G401 (cell line): ENCODE data around the gene MAP1LC3C. TPM values are rescaled to one million over a fixed set of nuclear protein-coding genes. Genes with fewer than 3 reads are reported as not detected.
"Not testable (repeated sequence)": the region's sequence is repeated elsewhere in the genome, so short reads cannot be mapped to it uniquely, and the experiment has no call there.

ENCODE experiments used
- DNase-seq: peaks from one replicate; pipeline ENCODE4 v3.0.0-alpha.2; 2015; ENCODE audit warnings: low spot score
- in situ Hi-C: cut with HindIII; loops from 2 replicates; pipeline ENCODE4 v1.10.0; 2016; ENCODE audit warnings: low sequenced_read_pairs, mixed read lengths
- total RNA-seq: library from RNA; depleted of rRNA; stranded (reverse); fragments of >200 nt; shearing (Covaris generic); gene quantifications from 2 replicates; pipeline ENCODE4 v1.2.3, GENCODE V29; 2014

MAP1LC3C gene
- total RNA-seq, 1 experiment from 2014 or later = 0.17 TPM

DNA sequence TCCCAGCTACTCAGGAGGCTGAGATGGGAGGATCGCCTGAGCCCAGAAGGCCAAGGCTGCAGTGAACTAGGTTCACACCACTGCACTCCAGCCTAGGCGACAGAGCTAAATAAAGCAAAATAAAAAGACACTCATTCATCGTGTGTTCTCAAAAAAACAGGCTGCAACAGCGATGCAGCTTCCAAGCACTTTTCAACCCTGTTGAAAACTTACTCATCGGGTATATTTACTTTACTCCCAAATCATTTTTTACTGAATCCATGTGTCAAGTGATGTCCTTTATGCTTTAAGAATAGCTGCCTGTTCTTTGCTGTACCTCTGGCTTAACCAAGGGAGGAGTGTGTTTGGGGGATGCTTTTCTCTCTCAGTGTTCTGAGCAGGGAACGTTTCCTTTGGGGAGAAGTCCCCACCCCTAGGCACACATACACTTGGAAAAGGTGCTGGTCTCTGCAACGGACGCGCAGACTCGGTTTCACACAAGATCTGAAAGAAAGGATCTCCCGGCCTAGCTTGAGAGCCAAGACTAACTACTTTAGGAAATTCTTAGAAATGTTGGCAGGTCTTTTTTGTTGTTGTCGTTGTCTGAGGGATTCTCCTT lies 1.4 kb downstream of the MAP1LC3C start:
- no peak for DNase-seq
- in situ Hi-C loops = no loop called here

DNA sequence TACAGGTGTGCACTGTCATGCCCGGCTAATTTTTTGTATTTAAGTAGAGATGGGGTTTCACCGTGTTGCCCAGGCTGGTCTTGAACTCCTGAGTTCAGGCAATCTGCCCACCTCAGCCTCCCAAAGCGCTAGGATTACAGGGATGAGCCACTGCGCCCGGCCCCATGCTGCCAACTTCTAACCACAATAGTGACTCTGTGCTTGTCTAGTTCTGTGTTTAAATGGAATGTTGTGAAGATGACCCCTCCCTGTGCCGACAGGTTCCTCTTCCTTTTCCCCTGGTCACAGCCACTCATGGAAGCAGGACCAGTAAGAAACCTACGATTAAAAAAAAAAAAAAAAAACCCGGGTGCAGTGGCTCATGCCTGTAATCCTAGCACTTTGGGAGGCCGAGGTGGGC lies 4.7 kb downstream of the MAP1LC3C start:
- no peak for DNase-seq
- in situ Hi-C loops = no loop called here

DNA sequence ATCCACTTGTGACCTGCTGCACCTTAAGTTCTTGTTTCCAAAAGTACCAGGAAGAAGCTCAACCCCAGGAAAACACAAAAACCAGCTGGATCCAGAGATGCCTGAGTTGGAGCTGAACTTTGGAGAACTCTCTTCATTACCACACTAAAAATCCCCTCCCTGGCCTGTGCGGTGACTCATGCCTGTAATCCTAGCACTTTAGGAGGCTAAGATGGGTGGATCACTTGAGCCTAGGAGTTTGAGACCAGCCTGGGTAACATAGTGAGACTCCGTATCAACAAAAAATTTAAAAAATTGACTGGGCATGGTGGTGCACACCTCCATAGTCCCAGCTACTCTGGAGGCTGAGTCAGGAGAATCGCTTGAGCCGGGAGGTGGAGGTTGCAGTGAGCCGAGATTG lies 6.2 kb downstream of the MAP1LC3C start:
- in situ Hi-C loops = no loop called here
- no peak for DNase-seq

DNA sequence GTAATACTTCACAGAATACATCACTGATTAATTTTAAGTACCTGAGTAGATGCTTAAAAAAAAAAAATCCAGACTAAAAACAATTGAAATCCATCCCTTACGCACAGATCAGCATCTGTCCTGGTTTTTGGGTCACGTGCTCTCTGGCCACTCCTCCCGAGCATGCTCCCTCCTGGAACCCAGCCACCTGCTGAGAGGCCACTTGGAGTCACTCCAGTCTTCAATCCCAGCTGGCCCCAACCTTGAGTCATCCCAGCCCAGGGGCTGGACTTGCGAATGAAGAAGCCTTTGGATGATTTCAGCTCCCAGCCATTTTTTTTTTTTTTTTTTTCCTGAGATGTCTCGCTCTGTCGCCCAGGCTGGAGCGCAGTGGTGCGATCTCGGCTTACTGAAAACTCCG lies 8.9 kb downstream of the MAP1LC3C start:
- in situ Hi-C loops = no loop called here
- no peak for DNase-seq

DNA sequence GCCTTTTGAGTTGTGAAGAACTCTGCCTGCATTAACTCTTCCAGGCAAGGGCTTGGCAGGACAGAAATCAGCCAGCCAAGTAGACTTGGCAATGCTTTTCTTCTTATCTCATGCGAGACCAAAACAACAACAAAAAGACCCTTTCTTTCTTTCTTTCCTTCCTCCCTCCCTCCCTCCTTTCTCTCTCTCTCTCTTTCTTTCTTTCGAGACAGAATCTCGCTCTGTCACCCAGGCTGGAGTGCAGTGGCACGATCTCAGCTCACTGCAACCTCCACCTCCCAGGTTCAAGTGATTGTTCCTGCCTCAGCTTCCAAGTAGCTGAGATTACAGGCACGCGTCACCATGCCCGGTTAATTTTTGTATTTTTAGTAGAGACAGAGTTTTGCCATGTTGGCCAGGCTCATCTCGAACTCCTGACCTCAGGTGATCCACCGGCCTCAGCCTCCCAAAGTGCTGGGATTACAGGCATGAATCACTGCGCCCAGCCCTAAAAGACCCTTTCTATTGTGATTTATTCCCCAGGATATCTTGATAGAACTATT lies 10.4 kb downstream of the MAP1LC3C start:
- in situ Hi-C loops, DNase-seq: not testable (repeated sequence)

DNA sequence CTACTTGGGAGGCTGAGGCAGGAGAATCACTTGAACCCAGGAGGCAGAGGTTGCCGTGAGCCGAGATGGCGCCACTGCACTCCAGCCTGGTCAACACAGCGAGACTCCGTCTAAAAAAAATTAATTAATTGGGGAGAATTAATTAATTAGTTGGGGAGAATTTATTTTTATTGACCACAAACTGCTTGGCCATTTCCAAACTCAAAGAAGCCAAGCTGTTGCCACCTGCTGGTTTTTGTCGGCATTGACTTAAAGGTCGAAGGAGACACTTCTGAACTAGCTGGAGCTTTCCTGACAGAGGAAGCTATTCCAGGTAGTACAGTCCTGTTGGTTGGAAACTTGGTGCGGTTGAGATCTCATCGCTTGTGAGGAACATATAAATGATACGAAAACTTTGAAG lies 13.1 kb downstream of the MAP1LC3C start:
- in situ Hi-C loops = no loop called here
- peak; percentile 22 for DNase-seq

DNA sequence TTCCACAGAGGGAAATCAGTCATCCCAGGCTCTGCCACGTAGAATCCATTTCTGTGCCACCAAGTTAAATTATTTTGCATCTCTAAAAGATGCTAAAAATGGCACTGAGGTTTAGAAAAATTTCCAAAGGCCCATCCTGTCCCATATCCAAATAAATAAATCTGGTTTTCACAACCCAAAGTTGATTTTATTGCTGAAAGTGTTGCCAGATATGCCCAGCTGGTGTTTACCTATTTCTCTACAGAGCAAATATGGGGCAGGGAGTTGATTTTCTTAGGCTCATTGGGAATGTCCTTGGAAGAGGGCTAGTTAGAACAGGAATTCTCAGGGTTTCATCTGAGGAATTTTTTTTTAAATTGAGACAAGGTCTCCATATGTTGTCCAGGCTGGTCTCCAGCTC lies 19.0 kb downstream of the MAP1LC3C start:
- in situ Hi-C loops = no loop called here

DNA sequence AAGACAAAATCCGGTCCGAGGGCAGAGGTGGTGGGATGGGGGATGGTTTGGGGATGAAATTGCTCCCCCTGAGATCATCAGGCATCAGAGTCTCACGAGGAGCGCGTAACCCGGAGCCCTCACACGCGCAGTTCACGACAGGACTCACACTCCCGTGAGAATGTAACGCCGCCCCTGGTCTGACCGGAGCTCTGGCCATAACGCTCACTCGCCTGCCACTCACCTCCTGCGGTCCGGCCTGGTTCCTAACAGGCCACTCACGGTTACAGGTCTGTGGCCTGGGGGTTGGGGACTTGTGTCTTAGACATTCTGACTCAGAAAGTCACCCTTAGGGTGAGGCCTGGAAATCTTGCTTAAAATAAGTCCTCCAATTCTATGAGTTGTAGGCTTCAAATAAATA lies 19.8 kb downstream of the MAP1LC3C start:
- DNase-seq = no peak
- in situ Hi-C loops = no loop called here

More for the DNA sequence above, 19.0 kb downstream of the MAP1LC3C start:
- no peak for DNase-seq

DNA sequence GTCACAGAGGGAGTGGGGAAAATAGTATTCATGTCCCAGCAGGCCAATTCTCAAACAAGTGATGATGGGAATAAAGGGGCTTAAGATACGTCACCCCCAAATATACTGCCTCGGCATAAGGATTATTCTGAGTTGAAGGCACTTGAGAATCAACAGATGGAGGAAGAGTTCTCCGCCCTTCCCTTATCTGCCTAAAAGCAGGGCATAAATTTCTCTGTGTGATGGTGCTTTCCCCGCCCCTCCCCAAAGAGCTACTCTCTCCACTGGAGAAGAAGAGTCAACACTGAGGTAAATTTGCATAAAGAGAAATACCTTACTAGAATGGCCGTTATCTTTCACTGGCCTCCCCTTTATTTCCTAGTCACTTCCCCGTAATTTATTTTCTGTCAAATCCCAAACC lies 22.7 kb downstream of the MAP1LC3C start:
- in situ Hi-C loops = no loop called here
- no peak for DNase-seq

DNA sequence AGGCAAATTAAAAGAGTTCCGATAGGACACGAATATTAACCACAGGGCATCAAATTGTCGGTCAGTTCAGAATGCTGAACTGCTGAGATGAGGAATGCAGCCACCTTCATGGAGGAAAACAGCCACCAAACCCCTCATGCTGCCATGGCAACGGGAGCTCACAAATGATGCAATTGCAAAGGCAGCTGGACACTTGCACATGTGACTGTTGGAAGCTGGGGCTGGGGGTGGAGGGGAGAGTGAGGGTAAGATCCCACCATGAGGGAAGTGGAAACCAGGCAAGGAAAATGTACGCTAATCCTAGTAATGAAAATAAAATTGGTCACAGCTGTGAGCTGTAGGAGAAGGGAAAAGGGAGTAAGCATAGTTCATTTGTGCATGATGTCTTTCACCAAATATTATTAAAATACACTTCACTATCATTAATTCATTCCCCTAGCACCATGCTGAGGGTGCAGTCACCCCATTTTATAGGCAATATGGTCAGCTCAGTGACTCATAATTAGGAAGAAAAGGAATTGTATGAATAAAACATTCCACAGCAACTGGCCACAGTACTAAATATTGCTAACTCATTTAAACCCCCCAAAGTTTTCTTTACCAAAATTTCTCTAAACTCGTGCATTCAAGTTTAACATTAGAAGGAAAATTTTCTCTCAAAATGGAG lies 26.1 kb downstream of the MAP1LC3C start:
- in situ Hi-C loops = no loop called here
- no peak for DNase-seq

DNA sequence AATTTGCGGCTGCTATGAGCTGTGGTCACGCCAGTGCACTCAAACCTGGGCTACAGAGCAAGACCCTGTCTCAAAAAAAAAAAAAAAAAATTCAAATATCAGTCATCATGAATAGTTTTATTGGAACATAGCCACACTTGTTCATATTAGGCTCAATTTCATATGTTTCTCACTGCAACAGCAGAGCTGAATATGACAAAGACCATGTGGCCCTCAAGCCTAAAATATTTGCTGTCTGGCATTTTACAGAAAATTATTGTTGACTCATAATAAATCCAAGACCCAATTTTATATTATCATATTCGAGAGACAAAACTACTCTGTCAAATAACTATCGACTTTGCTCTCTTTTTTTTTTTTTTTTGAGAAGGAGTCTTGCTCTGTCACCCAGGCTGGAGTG lies 30.3 kb downstream of the MAP1LC3C start:
- in situ Hi-C loops = no loop called here
- DNase-seq = no peak

DNA sequence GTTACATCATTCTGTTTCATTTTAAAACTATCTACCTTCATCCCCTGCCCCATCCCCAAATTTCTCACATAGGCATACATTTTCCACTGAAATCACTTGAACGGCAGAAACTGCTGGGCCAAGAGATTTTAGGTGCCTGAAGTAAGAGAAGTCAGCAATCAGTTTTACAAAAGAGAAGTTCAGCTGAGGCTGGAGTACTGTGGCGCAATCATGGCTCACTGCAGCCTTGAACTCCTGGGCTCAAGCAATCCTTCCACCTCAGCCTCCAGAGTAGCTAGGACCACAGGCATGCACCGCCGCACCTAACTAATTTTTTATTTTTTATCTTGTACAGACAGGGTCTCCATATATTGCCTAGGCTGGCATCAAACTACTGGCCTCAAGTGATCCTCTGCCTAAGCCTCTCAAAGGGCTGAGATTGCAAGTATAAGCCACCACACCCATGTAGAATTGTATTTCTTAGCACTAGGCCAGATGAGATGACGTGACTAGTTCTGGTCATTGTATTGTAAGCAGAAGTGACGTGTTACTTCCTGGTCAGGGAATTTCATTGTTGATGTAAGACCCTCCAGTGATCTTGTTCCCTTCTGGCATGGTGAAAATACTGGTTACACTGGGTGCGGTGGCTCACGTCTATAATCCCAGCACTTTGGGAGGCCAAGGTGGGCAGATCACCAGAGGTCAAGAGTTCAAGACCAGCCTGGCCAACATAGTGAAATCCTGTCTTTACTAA lies 34.2 kb downstream of the MAP1LC3C start:
- in situ Hi-C loops = no loop called here
- DNase-seq = no peak

DNA sequence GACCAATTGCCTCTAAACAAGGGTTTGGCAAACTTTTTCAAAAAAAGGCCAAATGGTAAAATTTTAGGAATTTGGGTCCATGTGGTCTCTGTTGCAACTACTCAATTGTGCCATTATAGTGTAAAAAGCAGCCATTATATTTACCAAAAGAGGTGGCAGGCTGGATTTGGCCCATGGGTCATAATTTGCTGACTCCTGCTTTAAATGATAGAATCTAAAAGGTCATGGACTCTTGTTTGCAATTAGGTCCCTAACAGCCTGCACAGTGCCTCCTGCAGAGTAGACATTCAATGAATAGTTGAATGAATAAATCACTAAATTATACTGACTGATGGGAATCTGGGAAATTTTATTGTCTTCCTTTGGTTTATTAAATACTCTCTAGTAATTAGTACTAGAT lies 35.2 kb downstream of the MAP1LC3C start:
- no peak for DNase-seq
- in situ Hi-C loops = no loop called here

DNA sequence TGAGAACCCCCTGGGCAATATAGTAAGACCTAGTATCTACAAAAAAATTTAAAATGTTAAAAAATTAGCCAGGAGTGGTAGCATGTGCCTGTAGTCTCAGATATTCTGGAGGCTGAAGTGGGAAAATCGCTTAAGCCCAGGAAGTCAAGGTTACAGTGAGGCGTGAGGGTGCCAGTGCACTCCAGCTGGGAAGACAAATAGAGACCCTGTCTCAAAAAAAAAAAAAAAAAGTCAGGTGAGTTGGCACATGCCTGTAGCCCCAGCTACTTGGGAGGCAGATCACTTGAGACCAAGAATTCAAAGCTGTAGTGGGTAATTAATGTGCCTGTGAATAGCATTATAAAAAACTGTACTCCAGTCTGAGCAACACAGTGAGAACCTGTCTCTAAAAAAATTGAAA lies 36.7 kb downstream of the MAP1LC3C start:
- in situ Hi-C loops = no loop called here
- no peak for DNase-seq

DNA sequence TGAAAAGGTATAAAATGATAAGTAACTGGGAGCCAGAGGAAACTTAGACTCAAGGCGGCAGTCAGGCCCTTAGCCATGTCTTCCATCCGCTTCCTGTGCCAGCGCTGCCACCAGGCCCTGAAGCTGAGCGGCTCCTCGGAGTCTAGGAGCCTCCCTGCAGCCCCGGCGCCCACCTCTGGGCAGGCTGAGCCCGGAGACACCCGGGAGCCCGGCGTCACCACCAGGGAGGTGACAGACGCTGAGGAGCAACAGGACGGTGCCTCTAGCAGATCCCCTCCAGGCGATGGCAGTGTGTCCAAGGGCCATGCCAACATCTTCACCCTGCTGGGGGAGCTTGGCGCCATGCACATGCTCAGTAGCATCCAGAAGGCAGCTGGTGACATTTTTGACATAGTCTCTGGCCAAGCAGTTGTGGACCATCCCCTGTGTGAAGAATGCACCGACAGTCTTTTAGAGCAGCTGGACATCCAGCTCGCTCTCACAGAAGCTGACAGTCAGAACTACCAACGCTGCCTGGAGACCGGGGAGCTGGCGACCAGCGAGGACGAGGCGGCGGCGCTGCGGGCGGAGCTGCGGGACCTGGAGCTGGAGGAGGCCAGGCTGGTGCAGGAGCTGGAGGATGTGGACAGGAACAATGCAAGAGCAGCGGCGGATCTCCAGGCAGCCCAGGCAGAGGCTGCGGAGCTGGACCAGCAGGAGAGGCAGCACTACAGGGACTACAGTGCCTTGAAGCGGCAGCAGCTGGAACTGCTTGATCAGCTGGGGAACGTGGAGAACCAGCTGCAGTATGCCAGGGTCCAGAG lies 41.0 kb downstream of the MAP1LC3C start, which contains the start of gene BECN2:
BECN2 (plus strand) TSS at position 76 of the 803 bp plus-strand sequence; CDS start at position 76, 0 bp downstream.
- DNase-seq = no peak
- in situ Hi-C loops = no loop called here

DNA sequence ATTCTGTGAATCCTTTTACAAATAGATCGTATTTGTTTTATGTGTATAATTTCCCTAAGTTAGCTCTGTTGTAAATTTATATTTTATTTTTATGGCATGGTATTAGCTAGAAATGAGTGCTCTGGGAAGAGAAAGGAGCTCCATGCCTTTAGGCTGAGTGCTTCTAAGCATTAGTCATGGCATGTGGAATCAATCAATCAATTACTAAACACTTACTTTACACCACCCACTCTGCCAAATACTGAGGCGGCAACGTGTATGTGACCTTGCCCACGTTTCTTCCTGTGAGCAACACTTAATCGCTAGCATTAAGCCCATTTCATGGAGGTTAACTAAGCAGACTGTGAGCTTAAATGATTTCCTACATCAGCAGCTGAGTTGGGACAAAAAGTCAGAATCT lies 48.5 kb downstream of the MAP1LC3C start:
- no peak for DNase-seq
- in situ Hi-C loops = no loop called here

DNA sequence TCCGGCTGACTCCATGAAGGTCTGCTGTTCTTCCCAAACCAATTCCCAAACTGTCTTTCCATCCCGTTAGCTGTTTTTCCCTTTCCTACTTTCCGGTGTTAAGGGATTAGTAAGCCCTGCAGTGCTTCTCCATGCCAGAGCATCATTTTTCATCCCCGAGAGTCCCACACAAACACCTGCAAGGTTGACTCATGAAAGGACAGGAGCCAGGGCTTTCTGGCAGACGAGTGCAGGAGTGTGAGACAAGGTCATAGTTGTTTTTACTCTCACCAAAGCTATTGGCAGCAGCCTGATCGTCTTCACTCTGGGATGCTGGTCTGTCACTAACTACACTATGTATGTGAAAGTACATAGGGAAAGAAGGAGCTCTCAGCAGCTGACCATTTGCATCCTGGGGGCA lies 51.5 kb downstream of the MAP1LC3C start:
- in situ Hi-C loops = no loop called here
- no peak for DNase-seq
